CD14-positive monocyte (primary cell): ENCODE data around the gene ZNF648. TPM values are rescaled to one million over a fixed set of nuclear protein-coding genes. Genes with fewer than 3 reads are reported as not detected.

Experiments used
- DNase-seq, 3 donors: peaks; one replicate each; pipeline ENCODE4 v3.0.0-alpha.2; 2011 to 2022
- H2AFZ ChIP-seq: 2 replicates; pipeline ENCODE4 v1.6.0; 2012; ENCODE audit warnings: mild to moderate bottlenecking, low read depth, low read length, inconsistent platforms; ENCODE audit not compliant: insufficient read depth, poor library complexity, severe bottlenecking
- H3K27ac ChIP-seq, 2 donors: 1 replicate in 1 of 2; 2 replicates in 1 of 2; pipeline ENCODE4 v1.5.1; 2012 to 2013; ENCODE audit warnings: low read length in 2 of 2, control low read depth in 1 of 2, inconsistent platforms in 1 of 2, low read depth in 1 of 2, mild to moderate bottlenecking in 1 of 2
- H3K27me3 ChIP-seq, 2 donors: one replicate each; pipeline versions ENCODE4 v1.6.0 to v1.6.1; 2011 to 2013; ENCODE audit warnings: low read length in 2 of 2; ENCODE audit not compliant: control insufficient read depth in 2 of 2, insufficient read depth in 2 of 2
- H3K36me3 ChIP-seq, 2 donors: replicated peaks in 1 of 2; 1 replicate in 1 of 2; 2 replicates in 1 of 2; pipeline versions ENCODE4 v1.5.1 to v1.6.1; 2012 to 2013; ENCODE audit warnings: low read length in 2 of 2, control low read depth in 1 of 2, inconsistent platforms in 1 of 2, mild to moderate bottlenecking in 1 of 2; ENCODE audit not compliant: insufficient read depth in 2 of 2, control insufficient read depth in 1 of 2
- H3K4me1 ChIP-seq, 2 donors: 1 replicate in 1 of 2; 2 replicates in 1 of 2; pipeline versions ENCODE4 v1.5.1 to v1.6.1; 2012 to 2013; ENCODE audit warnings: low read length in 2 of 2, control low read depth in 1 of 2, inconsistent platforms in 1 of 2, mild to moderate bottlenecking in 1 of 2, moderate library complexity in 1 of 2; ENCODE audit not compliant: insufficient read depth in 2 of 2, control insufficient read depth in 1 of 2
- H3K4me2 ChIP-seq: replicated peaks from 2 replicates; pipeline ENCODE3; 2012; ENCODE audit warnings: low read length, moderate library complexity, mild to moderate bottlenecking; ENCODE audit not compliant: poor library complexity, severe bottlenecking; ENCODE audit errors: extremely low read depth
- H3K4me3 ChIP-seq, 3 experiments: fragments of 200-600 bp in 1 of 3; sonication (generic) in 1 of 3; replicated peaks in 1 of 3; 1 replicate in 2 of 3; 2 replicates in 1 of 3; pipeline ENCODE4 v1.5.1; 2011 to 2013; ENCODE audit warnings: low read length in 3 of 3, mild to moderate bottlenecking in 3 of 3, control low read depth in 2 of 3, low read depth in 2 of 3, inconsistent platforms in 1 of 3, moderate library complexity in 1 of 3
- H3K79me2 ChIP-seq: 2 replicates; pipeline ENCODE4 v1.6.0; 2012; ENCODE audit warnings: mild to moderate bottlenecking, control low read depth, inconsistent platforms, low read length, moderate library complexity; ENCODE audit not compliant: insufficient read depth
- H3K9ac ChIP-seq: 2 replicates; pipeline ENCODE4 v1.6.0; 2017; ENCODE audit warnings: low read length, mild to moderate bottlenecking; ENCODE audit not compliant: insufficient read depth, poor library complexity, severe bottlenecking
- H3K9me3 ChIP-seq, 2 donors: replicated peaks in 1 of 2; 1 replicate in 1 of 2; 2 replicates in 1 of 2; pipeline versions ENCODE4 v1.5.1 to v1.6.1; 2012 to 2013; ENCODE audit warnings: low read length in 2 of 2, control low read depth in 1 of 2; ENCODE audit not compliant: control insufficient read depth in 1 of 2, insufficient read depth in 1 of 2
- H4K20me1 ChIP-seq: 2 replicates; pipeline ENCODE4 v1.6.0; 2012; ENCODE audit warnings: mild to moderate bottlenecking, low read length, control low read depth, moderate library complexity; ENCODE audit not compliant: insufficient read depth
- H3K27ac Mint-ChIP-seq, 7 donors: one replicate each; pipeline ENCODE4 v1.8.0; 2020; ENCODE audit warnings: mild to moderate bottlenecking in 7 of 7, mixed read lengths in 7 of 7, moderate library complexity in 6 of 7, inconsistent platforms in 2 of 7
- H3K27me3 Mint-ChIP-seq, 3 donors: one replicate each; pipeline ENCODE4 v1.8.0; 2021 to 2022; ENCODE audit warnings: low read depth in 3 of 3, mild to moderate bottlenecking in 3 of 3, mixed read lengths in 3 of 3, moderate library complexity in 3 of 3, inconsistent platforms in 1 of 3
- H3K36me3 Mint-ChIP-seq, 2 donors: one replicate each; pipeline ENCODE4 v1.8.0; 2020; ENCODE audit warnings: mixed read lengths in 2 of 2, inconsistent platforms in 1 of 2, mild to moderate bottlenecking in 1 of 2
- H3K4me1 Mint-ChIP-seq: one replicate; pipeline ENCODE4 v1.8.0; 2020; ENCODE audit warnings: mild to moderate bottlenecking, mixed read lengths
- H3K4me3 Mint-ChIP-seq, 2 donors: one replicate each; pipeline ENCODE4 v1.8.0; 2020; ENCODE audit warnings: mild to moderate bottlenecking in 2 of 2, mixed read lengths in 2 of 2, moderate library complexity in 1 of 2
- H3K9me3 Mint-ChIP-seq, 7 donors: one replicate each; pipeline ENCODE4 v1.8.0; 2020 to 2022; ENCODE audit warnings: mixed read lengths in 7 of 7, mild to moderate bottlenecking in 6 of 7, moderate library complexity in 6 of 7, inconsistent platforms in 2 of 7
- CTCF ChIP-seq: fragments of 200-600 bp; IDR thresholded peaks from one replicate; pipeline ENCODE4 v1.8.0; 2022; ENCODE audit warnings: antibody characterized with exemption, mild to moderate bottlenecking
- WGBS: methylation state at CpG from one replicate; pipeline ENCODE4 v1.1.5; 2013; ENCODE audit warnings: missing lambda C conversion rate; ENCODE audit not compliant: insufficient coverage; 5-methylcytosine and 5-hydroxymethylcytosine counted together
- intact Hi-C, 2 donors: fragments of 100-400 bp; cut with micrococcal nuclease; formaldehyde crosslinking; loops; one replicate each; pipeline versions ENCODE4 v1.15.0 to v1.15.1; 2023
- polyA plus RNA-seq, 3 donors: library from polyadenylated mRNA; depleted of rRNA in 1 of 3; unstranded in 2 of 3; stranded (reverse) in 1 of 3; fragments of 300-500 nt in 2 of 3; fragments of >200 nt in 1 of 3; fragmentation: Illumina TruSeq in 2 of 3; gene quantifications; 1 replicate in 2 of 3; 2 replicates in 1 of 3; pipeline ENCODE4 v1.2.3, GENCODE V29; 2012 to 2021

ZNF648 gene
- polyA plus RNA-seq, 3 donors, result not detected

GRCh38 chr1:182084487-182085316 lies 23.2 kb upstream of the ZNF648 start:
- Mint-ChIP-seq H3K36me3 (no peaks in the 10 kb centered on the region), H3K4me3 (no peak overlapping the region), H3K4me1 (peaks cover 13% of the 10 kb centered on the region), H3K9me3 (peaks cover 0 to 2% (median 0%) of the 10 kb centered on the region in 7 donors), H3K27me3 (peaks cover 0 to 2% (median 0%) of the 10 kb centered on the region in 3 donors), H3K27ac (peak overlapping the region in 3 of 7 donors; percentile 4 to 76 (median 50))
- no peaks in the 10 kb centered on the region for H3K79me2 ChIP-seq
- H3K4me1 ChIP-seq, result peaks cover 6 to 7% of the 10 kb centered on the region in 2 donors
- no peaks in the 10 kb centered on the region for H4K20me1 ChIP-seq
- TF ChIP-seq CTCF, result peak; percentile 87
- H3K27me3 ChIP-seq, result no peaks in the 10 kb centered on the region
- intact Hi-C loops, result loop anchor here (1.0 to 10.0 kb wide), 6 partner anchors 110 to 700 kb away; partner anchors contain the start of genes NPL (in 1 of the 2) and RGS16 (in 1 of the 2)
- peak; percentile 82 to 86 (median 85) for DNase-seq
- H3K4me3 ChIP-seq, result no peak overlapping the region
- peak overlapping the region; percentile 9 for H3K4me2 ChIP-seq
- 13% methylated on average over 7 of the region's 8 CpGs for WGBS
- H3K9me3 ChIP-seq, result no peaks in the 10 kb centered on the region
- no peak overlapping the region for H3K27ac ChIP-seq
- no peak overlapping the region for H2AFZ ChIP-seq
- H3K36me3 ChIP-seq, result no peaks in the 10 kb centered on the region
- no peak overlapping the region for H3K9ac ChIP-seq

GRCh38 chr1:182083851-182084486 lies 22.5 kb upstream of the ZNF648 start:
- Histone ChIP-seq H3K9me3 (no peaks in the 10 kb centered on the region), H3K36me3 (no peaks in the 10 kb centered on the region), H3K4me3 (no peak overlapping the region), H3K4me1 (peaks cover 6 to 7% of the 10 kb centered on the region in 2 donors), H4K20me1 (no peaks in the 10 kb centered on the region), H3K4me2 (no peak overlapping the region), H3K27ac (no peak overlapping the region), H3K27me3 (no peaks in the 10 kb centered on the region), H3K79me2 (no peaks in the 10 kb centered on the region), H3K9ac (no peak overlapping the region), H2AFZ (no peak overlapping the region)
- Mint-ChIP-seq H3K4me3 (no peak overlapping the region), H3K27ac (no peak overlapping the region), H3K4me1 (peaks cover 13% of the 10 kb centered on the region), H3K27me3 (peaks cover 0 to 2% (median 0%) of the 10 kb centered on the region in 3 donors), H3K9me3 (peaks cover 0 to 2% (median 0%) of the 10 kb centered on the region in 7 donors), H3K36me3 (no peaks in the 10 kb centered on the region)
- 4% methylated on average over 2 of the region's 3 CpGs for WGBS
- intact Hi-C loops, result loop anchor here (1.0 to 10.0 kb wide), 4 partner anchors 111 to 701 kb away; partner anchors contain the start of genes NPL (in 1 of the 2) and RGS16 (in 1 of the 2)
- DNase-seq, result no peak
- no peak for TF ChIP-seq CTCF
